HCT116 (cell line): ENCODE data around the gene ESRRA.

Experiments used
- CTCF ChIP-seq, 3 experiments: fragments of 200-600 bp in 1 of 3; sonication (generic) in 1 of 3; IDR thresholded peaks in 2 of 3; conservative IDR thresholded peaks in 1 of 3; 2 replicates each; pipeline ENCODE4 v1.5.1; 2012 to 2017; ENCODE audit warnings: low read depth in 2 of 3, low read length in 2 of 3, antibody characterized with exemption in 1 of 3, borderline replicate concordance in 1 of 3, control low read depth in 1 of 3, mild to moderate bottlenecking in 1 of 3, mixed read lengths in 1 of 3, mixed run types in 1 of 3, moderate library complexity in 1 of 3; ENCODE audit not compliant: insufficient read depth in 1 of 3
- ZBTB33 ChIP-seq: IDR thresholded peaks from 2 replicates; pipeline ENCODE4 v1.6.1; 2011; ENCODE audit warnings: mild to moderate bottlenecking, low read length, moderate library complexity; ENCODE audit not compliant: insufficient replicate concordance; ENCODE audit errors: extremely low read depth

- TF ChIP-seq ZBTB33, result no peak
- no peak for TF ChIP-seq CTCF (IDR thresholded peaks at IDR 0.05 in 2 of 3, conservative IDR thresholded peaks at IDR 0.05 in 1 of 3; ENCODE audit: borderline replicate concordance in 1 of 3, insufficient read depth in 1 of 3, low read depth in 2 of 3, low read length in 2 of 3)
Observed at GRCh38 chr11:64288353-64288750, 17.0 kb upstream of the ESRRA start.
